Activated CD4-positive, alpha-beta memory T cell treated with anti-CD3 and anti-CD28 coated beads, Interleukin-2, amount 10 ng/mL, durations not matched to agents 7 days and 5 days (primary cell): Measurements from ENCODE around the gene NR4A1. TPM values are rescaled to one million over a fixed set of nuclear protein-coding genes. Genes with fewer than 3 reads are reported as not detected.
A peak's percentile ranks its signal among the peaks of the same experiment; 100 is the strongest.

Source experiments
- CTCF ChIA-PET: fragments of 350-600 bp; sonication (Branson Sonifier 250); formaldehyde crosslinking; loops from one replicate; lab custom pipeline; 2021; ENCODE audit warnings: antibody characterized with exemption, inconsistent platforms; lab: Charles Lee
- POLR2A ChIA-PET: fragments of 350-600 bp; sonication (Branson Sonifier 250); formaldehyde crosslinking; loops from one replicate; lab custom pipeline; 2021; ENCODE audit warnings: antibody characterized with exemption; lab: Charles Lee
- DNase-seq: peaks from one replicate; pipeline ENCODE4 v3.0.0-alpha.2; 2020
- H3K27ac Mint-ChIP-seq: one replicate; pipeline ENCODE4 v1.8.0; 2021; ENCODE audit warnings: mild to moderate bottlenecking, mixed read lengths
- H3K27me3 Mint-ChIP-seq: one replicate; pipeline ENCODE4 v1.8.0; 2021; ENCODE audit warnings: mixed read lengths
- H3K36me3 Mint-ChIP-seq: one replicate; pipeline ENCODE4 v1.8.0; 2021; ENCODE audit warnings: low read depth, mixed read lengths
- H3K4me1 Mint-ChIP-seq: one replicate; pipeline ENCODE4 v1.8.0; 2021; ENCODE audit warnings: mixed read lengths
- H3K4me3 Mint-ChIP-seq: one replicate; pipeline ENCODE4 v1.8.0; 2021; ENCODE audit warnings: mild to moderate bottlenecking, mixed read lengths
- H3K9me3 Mint-ChIP-seq: one replicate; pipeline ENCODE4 v1.8.0; 2021; ENCODE audit warnings: mixed read lengths
- total RNA-seq, 2 experiments: library from RNA; stranded (reverse); gene quantifications; one replicate each; pipeline ENCODE4 v1.2.3, GENCODE V29; 2021

Gene NR4A1
- total RNA-seq, 2 experiments from 2014 or later: 10.0 to 10.5 TPM

- ChIA-PET POLR2A (interaction anchor here (0.6 to 11.8 kb wide), 6 partner anchors 13 to 49 kb away, joined by 3 to 117 read pairs (median 4); partner anchors contain the start of genes ATG101, NR4A1 and TAMALIN), CTCF (interaction anchor here (0.6 to 12.6 kb wide), 14 partner anchors 10 to 197 kb away, joined by 3 to 309 read pairs (median 5); partner anchors contain the start of genes ATG101, SMIM41 and TAMALIN)
- Mint-ChIP-seq H3K36me3 (no peaks in the 10 kb centered on the region), H3K4me1 (peaks cover 38% of the 10 kb centered on the region), H3K4me3 (no peak overlapping the region), H3K27me3 (peaks cover 6% of the 10 kb centered on the region), H3K9me3 (no peaks in the 10 kb centered on the region), H3K27ac (no peak overlapping the region)
- DNase-seq: peak; percentile 70
These were observed 30.5 kb upstream of the NR4A1 start for GRCh38 chr12:52020539-52021336.

DNA sequence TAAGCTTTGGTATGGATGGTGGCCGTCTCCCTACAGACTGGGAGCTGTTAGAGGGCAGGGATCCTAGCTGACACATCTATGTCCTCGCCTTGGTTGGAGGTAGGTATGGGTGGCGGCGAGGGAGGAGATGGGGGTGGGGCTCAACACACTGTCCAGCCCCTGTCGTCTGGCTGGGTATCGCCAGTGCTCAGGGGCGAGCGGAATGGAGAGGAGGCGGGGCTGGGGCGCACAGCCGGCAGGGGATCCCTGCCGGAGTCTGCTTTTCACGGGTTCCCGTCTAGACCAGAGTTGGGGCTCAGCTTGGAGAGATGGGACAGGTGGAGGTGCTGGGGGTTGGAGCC, 28.4 kb upstream of the NR4A1 start:
- Mint-ChIP-seq H3K27ac (peak overlapping the region; percentile 62), H3K9me3 (no peaks in the 10 kb centered on the region), H3K27me3 (peaks cover 6% of the 10 kb centered on the region), H3K36me3 (no peaks in the 10 kb centered on the region), H3K4me3 (peak overlapping the region; percentile 86), H3K4me1 (peaks cover 46% of the 10 kb centered on the region)
- DNase-seq: peak; percentile 49
- ChIA-PET POLR2A (interaction anchor here (0.7 to 11.8 kb wide), 7 partner anchors 10 to 229 kb away, joined by 3 to 117 read pairs (median 5); partner anchors contain the start of genes ATG101 and TAMALIN), CTCF (interaction anchor here (1.0 to 12.6 kb wide), 21 partner anchors 9 to 202 kb away, joined by 3 to 309 read pairs (median 8); partner anchors contain the start of genes ATG101, SMIM41 and TAMALIN)

GRCh38 chr12:52023182-52023975, 27.9 kb upstream of the NR4A1 start:
- H3K4me3 Mint-ChIP-seq: peak overlapping the region; percentile 86
- H3K9me3 Mint-ChIP-seq: no peaks in the 10 kb centered on the region
- ChIA-PET CTCF (interaction anchor here (1.0 to 12.6 kb wide), 21 partner anchors 9 to 202 kb away, joined by 3 to 309 read pairs (median 8); partner anchors contain the start of genes ATG101, SMIM41 and TAMALIN), POLR2A (interaction anchor here (0.6 to 11.8 kb wide), 7 partner anchors 9 to 229 kb away, joined by 3 to 117 read pairs (median 5); partner anchors contain the start of genes ATG101 and TAMALIN)
- peak; percentile 93 for DNase-seq
- H3K4me1 Mint-ChIP-seq: peaks cover 46% of the 10 kb centered on the region
- no peaks in the 10 kb centered on the region for H3K36me3 Mint-ChIP-seq
- H3K27me3 Mint-ChIP-seq: peaks cover 6% of the 10 kb centered on the region
- peak overlapping the region; percentile 98 for H3K27ac Mint-ChIP-seq

GRCh38 chr12:52023976-52024688, 27.1 kb upstream of the NR4A1 start:
- POLR2A ChIA-PET: interaction anchor here (1.2 to 11.8 kb wide), 10 partner anchors 12 to 228 kb away, joined by 3 to 117 read pairs (median 11); partner anchors contain the start of genes ATG101, NR4A1 and TAMALIN
- Mint-ChIP-seq H3K27me3 (peaks cover 6% of the 10 kb centered on the region), H3K4me1 (peaks cover 46% of the 10 kb centered on the region), H3K4me3 (peak overlapping the region; percentile 86), H3K9me3 (no peaks in the 10 kb centered on the region), H3K27ac (peak overlapping the region; percentile 98), H3K36me3 (no peaks in the 10 kb centered on the region)
- no peak for DNase-seq
- CTCF ChIA-PET: interaction anchor here (1.1 to 12.6 kb wide), 35 partner anchors 8 to 542 kb away, joined by 3 to 309 read pairs (median 8); partner anchors contain the start of genes ATG101, NR4A1, SMIM41 and TAMALIN

DNA sequence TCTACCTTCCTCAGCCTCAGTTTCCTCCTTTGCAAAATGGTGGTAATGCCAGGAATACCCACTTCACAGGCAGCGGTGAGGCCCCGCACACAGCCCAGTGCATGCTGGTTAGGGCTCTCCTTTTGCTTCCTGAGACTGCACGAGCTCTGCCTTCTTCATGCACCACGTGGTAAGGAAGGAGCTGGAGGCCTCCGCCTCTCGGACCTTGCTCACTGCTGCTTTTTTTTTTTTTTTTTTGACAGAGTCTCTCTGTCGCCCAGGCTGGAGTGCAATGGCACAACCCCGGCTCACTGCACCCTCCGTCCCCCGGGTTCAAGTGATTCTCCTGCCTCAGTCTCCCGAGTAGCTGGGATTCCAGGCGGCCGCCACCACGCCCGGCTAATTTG, 26.4 kb upstream of the NR4A1 start:
- Mint-ChIP-seq H3K9me3 (no peaks in the 10 kb centered on the region), H3K4me3 (peak overlapping the region; percentile 86), H3K27ac (peak overlapping the region; percentile 98), H3K36me3 (no peaks in the 10 kb centered on the region), H3K27me3 (peaks cover 6% of the 10 kb centered on the region), H3K4me1 (peaks cover 46% of the 10 kb centered on the region)
- ChIA-PET POLR2A (interaction anchor here (0.8 to 11.8 kb wide), 16 partner anchors 12 to 849 kb away, joined by 3 to 117 read pairs (median 6); partner anchors contain the start of genes ATG101, NR4A1 and TAMALIN), CTCF (interaction anchor here (0.7 to 12.6 kb wide), 39 partner anchors 7 to 1476 kb away, joined by 3 to 309 read pairs (median 7); partner anchors contain the start of genes ATG101, EIF4B, NR4A1 and SMIM41)
- peak; percentile 81 for DNase-seq

GRCh38 chr12:52026263-52026662, 25.0 kb upstream of the NR4A1 start:
- H3K4me1 Mint-ChIP-seq: peaks cover 33% of the 10 kb centered on the region
- CTCF ChIA-PET: interaction anchor here (1.0 to 12.6 kb wide), 24 partner anchors 11 to 980 kb away, joined by 3 to 309 read pairs (median 25); partner anchors contain the start of genes ATG101, EIF4B, NR4A1 and SMIM41

DNA sequence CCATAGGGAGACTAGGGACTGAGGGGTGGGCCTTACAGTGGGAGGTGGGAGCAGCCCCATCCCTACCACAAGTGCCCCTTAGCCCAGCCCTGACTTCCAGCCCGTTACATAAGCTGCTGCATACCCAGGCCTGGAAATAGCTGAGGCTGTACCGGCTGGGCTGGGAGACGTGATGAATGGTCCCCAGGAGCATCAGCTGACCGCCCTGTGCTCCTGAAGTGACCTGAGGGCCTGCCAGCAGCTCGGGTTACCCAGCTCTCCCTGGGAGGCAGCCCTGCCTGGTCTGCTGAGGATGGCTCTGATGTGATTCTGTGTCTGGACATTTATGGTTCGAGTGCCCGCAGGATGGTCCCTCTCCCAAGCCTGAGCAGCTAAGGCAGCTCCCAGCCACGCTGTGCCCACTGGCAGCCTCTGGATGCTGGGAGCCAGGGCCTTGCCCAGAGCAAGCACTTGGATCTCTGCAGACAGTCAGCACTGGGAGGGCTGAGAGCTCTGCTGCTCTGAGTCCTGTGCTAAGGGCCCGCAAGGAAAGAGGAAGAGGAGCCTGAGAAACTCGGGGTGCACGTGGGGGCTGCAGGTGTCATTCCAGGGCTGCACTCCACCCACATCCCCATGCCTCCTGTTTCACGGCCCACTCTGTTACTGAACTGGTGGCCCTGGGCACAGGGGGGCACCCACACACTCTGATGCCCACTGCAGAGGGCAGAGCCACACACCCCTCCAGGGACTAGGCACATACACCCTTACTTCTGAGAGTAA, 24.0 kb upstream of the NR4A1 start:
- no peaks in the 10 kb centered on the region for H3K9me3 Mint-ChIP-seq
- CTCF ChIA-PET: interaction anchor here (1.0 to 12.6 kb wide), 10 partner anchors 10 to 152 kb away, joined by 3 to 309 read pairs (median 47); partner anchors contain the start of genes ATG101 and SMIM41
- no peak overlapping the region for H3K27ac Mint-ChIP-seq
- H3K36me3 Mint-ChIP-seq: no peaks in the 10 kb centered on the region
- no peak overlapping the region for H3K4me3 Mint-ChIP-seq
- peaks cover 31% of the 10 kb centered on the region for H3K4me1 Mint-ChIP-seq
- DNase-seq: no peak
- peaks cover 3% of the 10 kb centered on the region for H3K27me3 Mint-ChIP-seq
- POLR2A ChIA-PET: interaction anchor here (1.4 to 11.8 kb wide), 4 partner anchors 19 to 60 kb away, joined by 4 to 117 read pairs (median 55); partner anchors contain the start of genes ATG101 and TAMALIN

More at GRCh38 chr12:52026263-52026662, 25.0 kb upstream of the NR4A1 start:
- H3K4me3 Mint-ChIP-seq: no peak overlapping the region
- H3K27me3 Mint-ChIP-seq: peaks cover 3% of the 10 kb centered on the region
- H3K36me3 Mint-ChIP-seq: no peaks in the 10 kb centered on the region
- no peak for DNase-seq
- POLR2A ChIA-PET: interaction anchor here (0.8 to 11.8 kb wide), 13 partner anchors 9 to 95 kb away, joined by 3 to 117 read pairs (median 8); partner anchors contain the start of genes ATG101, NR4A1 and TAMALIN
- peak overlapping the region; percentile 98 for H3K27ac Mint-ChIP-seq
- no peaks in the 10 kb centered on the region for H3K9me3 Mint-ChIP-seq

DNA sequence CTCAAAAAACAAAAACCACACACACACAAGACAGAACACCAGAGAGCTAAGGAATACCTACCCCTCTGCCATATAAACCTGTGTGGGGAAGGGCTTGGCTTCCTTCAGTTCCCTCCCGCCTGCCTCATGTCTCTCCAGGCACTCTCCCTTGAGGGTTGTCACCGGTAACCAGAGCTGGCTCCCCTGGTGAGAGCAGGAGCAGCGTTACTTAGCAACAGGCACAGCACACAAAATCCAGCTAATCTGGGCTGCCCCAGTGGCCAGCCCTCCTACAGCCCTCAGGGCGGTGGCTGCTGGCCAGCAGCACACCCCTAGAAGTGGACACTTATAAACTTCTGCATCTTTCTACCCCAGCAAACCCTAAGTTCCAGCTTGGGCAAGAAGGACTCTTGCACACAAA, 21.6 kb upstream of the NR4A1 start:
- ChIA-PET POLR2A (no interaction called here), CTCF (interaction anchor here (0.6 to 12.6 kb wide), 6 partner anchors 16 to 190 kb away, joined by 3 to 309 read pairs (median 3); partner anchors contain the start of genes ATG101 and SMIM41)
- no peak overlapping the region for H3K27ac Mint-ChIP-seq
- no peaks in the 10 kb centered on the region for H3K36me3 Mint-ChIP-seq
- no peak for DNase-seq
- H3K4me1 Mint-ChIP-seq: peaks cover 35% of the 10 kb centered on the region
- no peaks in the 10 kb centered on the region for H3K9me3 Mint-ChIP-seq
- H3K4me3 Mint-ChIP-seq: no peak overlapping the region
- H3K27me3 Mint-ChIP-seq: peaks cover 5% of the 10 kb centered on the region

DNA sequence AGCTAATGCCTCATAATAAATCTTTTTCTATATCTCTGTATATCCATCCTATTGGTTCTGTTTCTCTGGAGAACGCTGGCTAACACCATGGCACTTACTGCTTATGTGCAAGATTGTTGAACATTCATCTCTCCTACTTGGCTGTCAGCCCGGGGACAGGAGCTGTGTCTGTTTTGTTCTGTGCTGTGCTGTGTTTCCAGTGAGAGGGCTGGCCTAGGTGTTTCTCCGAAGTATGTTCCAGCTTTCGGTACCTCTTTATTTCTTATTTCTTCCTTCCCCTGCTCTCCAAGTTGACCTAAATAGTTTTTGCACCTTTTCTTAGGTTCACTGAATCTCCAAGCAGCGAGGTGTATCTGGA, 18.8 kb upstream of the NR4A1 start:
- DNase-seq: no peak

DNA sequence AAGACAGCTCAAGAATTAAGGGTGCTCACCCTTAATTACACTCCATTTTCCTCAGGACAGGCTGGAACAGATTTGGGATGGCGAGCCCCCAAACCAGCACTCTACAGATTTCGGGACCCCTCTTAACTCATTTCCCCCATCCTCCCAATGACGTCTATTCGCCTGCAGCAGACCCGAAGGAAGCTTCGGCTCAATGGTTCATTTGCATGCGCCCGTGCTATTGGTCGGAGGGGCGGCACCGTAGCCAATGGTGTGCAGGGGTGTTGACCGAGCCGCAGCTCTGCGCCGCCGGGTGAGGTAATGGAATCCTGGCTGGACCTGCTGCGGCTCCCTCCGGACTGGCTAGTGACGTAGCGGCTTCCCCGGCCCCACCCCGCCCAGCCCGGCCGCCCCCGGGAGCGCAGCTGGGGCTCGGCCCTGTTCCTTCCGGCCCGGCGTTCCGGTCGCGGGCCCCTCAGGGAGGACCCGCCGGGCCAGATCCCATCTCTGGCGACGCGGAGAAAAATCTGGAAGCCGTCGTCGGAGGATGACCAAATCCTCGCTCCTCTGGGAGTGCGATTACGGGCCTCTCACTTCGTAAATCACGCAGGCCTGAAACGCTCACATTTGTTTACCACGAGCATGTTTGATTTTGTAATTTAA, 18.3 kb upstream of the NR4A1 start:
- CTCF ChIA-PET: interaction anchor here (0.7 to 12.6 kb wide), 15 partner anchors 7 to 212 kb away, joined by 3 to 309 read pairs (median 5); partner anchors contain the start of genes ATG101, NR4A1 and SMIM41
- peaks cover 32% of the 10 kb centered on the region for H3K4me1 Mint-ChIP-seq
- H3K27ac Mint-ChIP-seq: peak overlapping the region; percentile 54
- no peaks in the 10 kb centered on the region for H3K9me3 Mint-ChIP-seq
- peaks cover 19% of the 10 kb centered on the region for H3K27me3 Mint-ChIP-seq
- DNase-seq: peak; percentile 93
- POLR2A ChIA-PET: interaction anchor here (0.7 to 2.9 kb wide), 10 partner anchors 10 to 48 kb away, joined by 3 to 18 read pairs (median 3); partner anchors contain the start of genes ATG101 and NR4A1
- no peaks in the 10 kb centered on the region for H3K36me3 Mint-ChIP-seq
- H3K4me3 Mint-ChIP-seq: peak overlapping the region; percentile 68

More for the DNA sequence above, 18.8 kb upstream of the NR4A1 start:
- ChIA-PET POLR2A (interaction anchor here (0.7 to 2.9 kb wide), 10 partner anchors 9 to 49 kb away, joined by 3 to 18 read pairs (median 4); partner anchors contain the start of genes ATG101 and NR4A1), CTCF (interaction anchor here (0.6 to 12.6 kb wide), 17 partner anchors 7 to 212 kb away, joined by 3 to 309 read pairs (median 5); partner anchors contain the start of genes ATG101, NR4A1 and SMIM41)
- no peaks in the 10 kb centered on the region for H3K9me3 Mint-ChIP-seq
- peaks cover 32% of the 10 kb centered on the region for H3K4me1 Mint-ChIP-seq
- H3K36me3 Mint-ChIP-seq: no peaks in the 10 kb centered on the region
- H3K4me3 Mint-ChIP-seq: peak overlapping the region; percentile 60
- H3K27me3 Mint-ChIP-seq: peaks cover 19% of the 10 kb centered on the region
- H3K27ac Mint-ChIP-seq: peak overlapping the region; percentile 0
